Measurements from ENCODE around the gene PROM2.

The PROM2 gene

DNA sequence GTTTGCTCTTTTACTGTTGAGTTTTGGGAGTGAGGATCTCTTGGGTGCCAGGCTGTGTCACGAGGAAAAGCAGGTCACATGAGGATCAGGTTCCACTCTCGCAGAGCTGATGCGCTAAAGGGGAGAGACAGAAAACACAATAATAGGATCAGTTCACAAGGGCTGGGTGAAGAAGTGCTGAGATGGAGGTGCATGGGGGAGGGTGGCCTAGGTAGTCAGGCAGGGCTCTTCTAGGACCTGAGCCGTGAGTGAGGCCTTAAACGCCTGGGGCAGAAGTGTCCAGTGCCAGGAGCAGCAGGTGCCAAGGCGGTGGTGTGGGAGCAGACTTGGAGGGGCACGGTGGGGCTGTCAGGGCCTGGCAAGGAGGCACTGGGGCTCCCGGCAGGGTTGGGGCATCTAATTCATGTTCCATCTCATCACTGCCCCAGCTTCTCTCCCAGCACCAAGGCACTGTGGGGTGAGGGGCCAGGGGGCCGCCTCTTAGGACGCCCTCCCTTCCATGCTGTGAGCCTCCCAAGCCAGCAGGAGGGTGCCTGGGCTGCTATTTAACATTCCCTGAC lies 32.2 kb downstream of the PROM2 start:
- no peak for DNase-seq (ENCODE audit: low read depth in 2 of 2)

DNA sequence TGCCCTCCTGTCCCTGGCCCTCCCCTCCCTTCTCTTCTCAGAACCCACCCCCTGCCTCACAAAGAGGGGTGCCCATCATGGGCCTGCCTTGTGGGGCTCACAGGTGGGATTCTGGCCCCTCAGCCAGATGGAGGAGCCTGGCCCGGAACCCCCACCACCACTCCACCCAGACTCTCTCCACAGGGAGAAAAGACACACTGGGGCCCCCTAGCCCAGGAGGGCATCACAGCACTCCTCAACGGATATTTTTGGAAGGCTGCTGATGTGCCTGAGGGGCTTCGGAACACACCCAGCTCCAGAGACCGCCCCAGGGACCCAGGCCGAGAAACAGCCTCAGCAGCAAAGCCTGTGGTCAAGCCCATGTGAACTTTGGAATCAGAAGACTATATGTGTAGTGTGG lies 32.8 kb downstream of the PROM2 start:
- no peak for DNase-seq (ENCODE audit: low read depth in 2 of 2)

- DNase-seq (ENCODE audit: low read depth in 2 of 2) = no peak
These were observed 33.6 kb downstream of the PROM2 start for GRCh38 chr2:95307878-95308277.

DNA sequence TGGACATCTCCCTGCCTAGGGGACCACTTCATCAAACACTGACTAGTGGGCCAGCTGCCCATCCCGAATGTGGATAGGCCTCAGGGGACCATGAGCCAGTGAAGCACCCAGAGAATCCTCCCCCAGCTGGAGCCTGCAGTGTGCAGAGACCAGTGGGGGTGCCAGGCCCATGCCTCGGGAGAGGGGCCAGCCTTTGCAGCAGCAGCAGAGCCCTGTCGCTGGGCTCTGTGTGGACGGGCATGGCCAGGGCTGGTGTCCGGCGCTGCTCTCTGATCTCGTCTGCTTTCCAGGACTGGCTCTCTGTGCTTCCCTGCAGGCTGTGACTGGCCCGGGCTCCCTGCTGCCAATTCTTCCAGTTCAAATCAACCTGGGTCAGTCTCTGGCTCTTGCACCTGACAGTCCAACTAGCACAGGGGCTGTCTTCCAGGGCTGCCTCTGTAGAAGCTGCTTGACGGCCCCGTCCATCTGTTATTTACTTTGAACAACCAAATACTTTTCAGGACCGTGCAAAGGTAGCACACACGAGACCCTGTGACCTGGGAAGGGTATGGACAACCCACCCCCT lies 34.3 kb downstream of the PROM2 start:
- no peak for DNase-seq (ENCODE audit: low read depth in 2 of 2)

GRCh38 chr2:95309599-95309998 lies 35.4 kb downstream of the PROM2 start:
- DNase-seq (ENCODE audit: low read depth in 2 of 2) = no peak

GRCh38 chr2:95310216-95310615 lies 36.0 kb downstream of the PROM2 start:
- no peak for DNase-seq (ENCODE audit: low read depth in 2 of 2)

- DNase-seq (ENCODE audit: low read depth in 2 of 2) = no peak
These were observed 36.4 kb downstream of the PROM2 start for GRCh38 chr2:95310651-95311050.

DNA sequence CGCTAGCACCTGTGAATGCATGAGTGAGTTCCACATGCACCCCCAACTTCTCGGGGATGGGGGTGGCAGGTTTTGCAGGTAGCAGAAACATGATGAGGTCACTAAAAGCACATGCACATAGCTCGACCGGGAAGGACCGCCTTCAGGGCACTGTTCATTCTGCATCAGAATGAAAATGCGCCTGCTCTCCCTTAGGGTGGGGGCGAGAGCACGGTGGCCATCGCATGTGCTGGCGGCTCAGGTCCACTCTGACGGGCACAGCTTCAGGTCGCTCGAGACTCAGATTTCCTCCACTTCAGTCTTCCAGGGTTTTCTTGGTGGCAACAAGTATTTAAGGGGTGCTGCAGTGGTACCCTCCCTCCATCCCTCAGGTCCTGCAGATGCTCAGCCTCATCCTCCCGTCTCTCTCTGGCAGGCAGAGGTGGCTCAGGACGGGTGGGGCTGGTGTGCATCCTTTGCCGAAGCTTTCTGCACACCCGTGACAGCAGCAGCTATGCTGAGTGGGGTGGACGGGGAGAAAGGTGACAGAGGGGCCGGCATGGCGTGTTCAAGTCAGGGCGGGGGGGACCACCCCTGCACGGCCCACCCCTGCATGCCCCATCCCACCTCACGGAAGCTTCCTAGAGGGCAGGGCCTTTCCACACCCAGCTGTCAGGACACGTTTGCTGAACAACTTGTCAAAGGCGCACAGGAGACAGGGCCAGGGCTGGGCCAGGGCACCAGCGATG lies 37.7 kb downstream of the PROM2 start:
- no peak for DNase-seq (ENCODE audit: low read depth in 2 of 2)

- DNase-seq (ENCODE audit: low read depth in 2 of 2) = no peak
These were observed 38.4 kb downstream of the PROM2 start for GRCh38 chr2:95312543-95313201.

DNA sequence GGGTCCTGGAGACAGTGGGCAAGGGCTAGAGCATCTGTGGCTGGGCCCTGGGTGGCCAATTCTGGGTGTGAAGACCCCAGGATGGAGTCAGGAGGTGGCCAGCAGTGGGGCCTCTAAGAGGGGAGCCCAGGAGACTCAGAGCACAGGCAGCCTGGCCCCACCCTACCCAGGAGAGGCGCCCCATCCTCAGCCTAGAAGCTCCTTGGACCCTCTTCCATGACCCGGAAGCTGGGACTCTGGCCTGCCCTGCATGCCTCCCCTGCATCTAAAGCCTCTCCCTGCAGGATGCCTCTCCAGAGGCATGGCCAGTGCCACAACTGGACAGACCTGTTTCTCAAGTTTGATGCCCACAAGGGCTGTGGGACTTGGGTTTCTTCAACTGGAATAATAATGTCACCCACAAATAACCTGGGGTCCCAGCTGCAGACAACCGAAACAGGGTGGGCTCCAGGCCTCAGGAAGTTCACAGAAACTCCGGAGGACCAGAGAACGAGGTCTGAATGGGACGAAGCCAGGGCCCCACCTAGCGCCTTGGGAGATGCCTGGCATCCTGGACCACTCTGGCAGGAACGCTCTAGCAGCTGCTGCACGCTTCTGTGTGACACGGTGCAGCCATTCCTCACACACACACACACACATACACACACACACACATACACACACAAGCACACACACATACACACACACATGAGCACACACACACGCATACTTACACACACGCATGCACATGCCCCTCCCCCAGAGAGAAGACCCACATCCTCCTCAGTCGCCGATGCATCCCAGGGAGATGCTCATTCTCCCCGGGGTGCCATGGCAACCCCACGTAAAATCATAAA lies 39.3 kb downstream of the PROM2 start:
- no peak for DNase-seq (ENCODE audit: low read depth in 2 of 2)

DNA sequence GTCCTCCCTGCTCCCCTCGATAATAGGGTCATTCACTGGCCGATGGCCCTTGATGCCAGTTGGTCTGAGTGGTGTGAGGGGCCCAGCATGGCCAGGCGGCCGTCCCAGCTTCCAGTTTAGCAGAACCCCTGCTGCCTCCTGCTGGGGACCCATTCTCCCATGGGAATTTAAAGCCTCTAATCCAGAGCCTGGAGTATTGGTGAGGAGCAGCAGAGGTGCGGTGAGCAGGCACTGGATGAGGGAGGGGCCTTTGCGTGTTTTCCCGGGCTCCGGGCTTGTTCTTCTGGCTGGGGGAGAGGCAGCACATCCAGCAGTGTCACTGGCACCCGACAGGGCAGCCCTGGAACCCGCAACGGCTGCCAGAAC lies 40.3 kb downstream of the PROM2 start:
- no peak for DNase-seq (ENCODE audit: low read depth in 2 of 2)

DNA sequence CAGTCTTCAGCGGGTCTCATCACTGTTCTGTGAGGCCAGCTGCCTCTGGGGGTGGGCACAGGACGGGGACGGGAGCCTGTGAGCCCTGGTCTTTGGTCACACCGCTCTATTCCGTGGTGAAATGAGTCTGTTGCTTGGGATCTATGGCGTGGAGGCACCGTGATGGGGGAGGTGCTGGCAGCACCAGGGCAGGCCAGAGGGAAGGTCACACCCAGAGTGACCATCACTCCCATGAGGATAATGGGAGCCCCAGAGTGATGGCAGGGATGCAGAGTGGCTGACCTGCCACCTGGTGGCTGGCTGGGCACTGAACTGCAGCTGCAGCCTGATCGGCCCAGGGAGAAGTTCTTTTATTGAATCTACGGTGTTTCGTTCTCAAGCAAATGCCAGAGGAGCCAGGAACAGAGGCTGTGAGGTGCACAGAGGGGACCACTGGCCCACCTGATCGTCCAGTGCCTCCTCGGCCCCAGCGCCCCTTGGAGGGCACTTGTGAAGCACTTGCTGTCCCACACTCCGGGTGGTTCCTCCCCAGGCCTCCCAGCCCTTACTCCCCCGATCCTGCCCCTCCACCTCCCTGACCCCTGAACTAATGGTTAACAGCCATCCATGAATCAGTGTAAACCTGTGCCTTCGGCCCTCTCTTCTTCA lies 40.8 kb downstream of the PROM2 start:
- no peak for DNase-seq (ENCODE audit: low read depth in 2 of 2)

DNA sequence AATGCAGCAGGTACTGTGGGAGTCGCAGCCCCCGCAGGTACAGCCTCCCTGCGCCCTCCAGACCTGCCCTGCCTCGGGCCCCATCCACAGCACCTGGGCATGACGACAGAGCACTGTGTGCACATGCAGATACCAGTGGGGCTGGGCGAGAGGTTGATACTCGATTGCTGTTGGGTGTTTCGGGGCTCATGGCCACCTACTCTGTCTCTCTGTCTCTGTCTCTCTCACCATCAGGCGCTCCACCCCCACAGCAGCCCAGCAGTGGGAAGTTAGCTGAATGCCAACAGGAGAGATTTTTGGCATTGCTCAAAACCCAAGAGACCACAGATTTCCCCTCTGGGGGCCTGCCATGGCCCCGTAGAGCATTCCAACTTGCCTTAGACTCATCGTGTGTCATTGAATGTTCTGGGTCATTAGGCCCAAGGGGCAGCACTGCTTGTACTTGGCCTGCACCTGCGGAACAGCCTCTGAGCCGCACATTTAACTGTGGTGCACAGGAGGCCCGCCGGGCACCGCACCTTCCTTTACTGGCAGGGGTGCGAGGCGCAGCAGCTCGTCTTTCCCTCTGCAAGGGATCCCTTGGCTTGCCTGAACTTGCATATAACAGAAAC lies 41.7 kb downstream of the PROM2 start:
- DNase-seq (ENCODE audit: low read depth in 2 of 2) = no peak

- no peak for DNase-seq (ENCODE audit: low read depth in 2 of 2)
These were observed 42.3 kb downstream of the PROM2 start for GRCh38 chr2:95316466-95317122.

DNA sequence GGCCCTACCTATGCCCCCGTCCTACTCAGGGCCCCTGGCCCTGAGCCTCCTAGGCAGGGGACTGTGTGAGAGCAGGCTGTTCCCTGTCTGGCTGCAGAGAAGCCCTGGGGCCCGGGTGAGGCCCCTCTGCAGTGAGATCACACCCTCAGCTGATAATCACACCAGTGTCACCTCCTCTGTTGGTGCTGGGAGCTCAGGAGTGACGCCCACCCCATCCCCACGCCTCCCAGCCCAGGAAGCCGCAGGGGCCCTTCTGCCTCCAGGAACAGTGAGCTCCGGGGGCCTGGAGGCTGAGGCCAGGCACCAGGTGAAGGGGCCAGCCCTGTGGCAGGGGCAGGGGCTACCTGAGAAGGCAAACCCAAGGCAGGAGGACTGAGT lies 42.9 kb downstream of the PROM2 start:
- DNase-seq (ENCODE audit: low read depth in 2 of 2) = no peak

DNA sequence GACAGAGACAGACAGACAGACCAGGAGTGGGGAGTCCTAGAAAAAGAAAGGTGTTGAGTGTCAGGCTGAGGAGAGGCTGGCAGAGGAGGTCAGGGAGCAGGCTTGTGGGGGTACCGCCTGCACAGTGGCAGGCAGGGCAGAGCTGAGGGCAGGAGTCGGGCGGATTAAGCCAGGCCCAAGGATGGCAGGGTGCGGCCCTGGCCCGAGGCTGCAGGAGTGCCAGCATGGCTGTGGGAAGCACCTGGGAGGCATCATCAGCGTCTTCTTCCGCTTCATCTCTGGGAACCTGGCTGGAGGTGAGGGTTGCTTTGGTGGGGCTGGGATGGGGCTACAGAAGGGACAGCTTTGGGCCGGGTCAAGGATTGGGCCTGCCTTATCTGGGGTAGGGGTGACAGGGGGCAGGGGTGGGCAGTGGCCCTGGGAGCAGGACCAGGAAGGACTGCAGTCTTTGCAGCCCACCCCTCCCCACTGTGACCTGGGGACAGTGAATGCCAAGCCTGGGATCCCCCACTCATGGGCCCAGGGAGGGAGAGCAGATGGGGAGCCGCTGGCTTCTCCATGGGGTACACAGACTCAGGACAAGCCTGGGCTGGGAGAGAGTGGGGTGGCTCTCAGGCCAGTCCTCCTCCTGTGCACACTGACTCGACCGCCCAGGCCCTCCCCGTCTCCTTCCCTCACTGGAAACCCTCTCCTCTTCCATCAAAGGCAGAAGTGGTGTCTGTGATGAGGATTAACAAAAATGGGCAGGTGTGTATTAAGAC lies 43.6 kb downstream of the PROM2 start:
- no peak for DNase-seq (ENCODE audit: low read depth in 2 of 2)

DNA sequence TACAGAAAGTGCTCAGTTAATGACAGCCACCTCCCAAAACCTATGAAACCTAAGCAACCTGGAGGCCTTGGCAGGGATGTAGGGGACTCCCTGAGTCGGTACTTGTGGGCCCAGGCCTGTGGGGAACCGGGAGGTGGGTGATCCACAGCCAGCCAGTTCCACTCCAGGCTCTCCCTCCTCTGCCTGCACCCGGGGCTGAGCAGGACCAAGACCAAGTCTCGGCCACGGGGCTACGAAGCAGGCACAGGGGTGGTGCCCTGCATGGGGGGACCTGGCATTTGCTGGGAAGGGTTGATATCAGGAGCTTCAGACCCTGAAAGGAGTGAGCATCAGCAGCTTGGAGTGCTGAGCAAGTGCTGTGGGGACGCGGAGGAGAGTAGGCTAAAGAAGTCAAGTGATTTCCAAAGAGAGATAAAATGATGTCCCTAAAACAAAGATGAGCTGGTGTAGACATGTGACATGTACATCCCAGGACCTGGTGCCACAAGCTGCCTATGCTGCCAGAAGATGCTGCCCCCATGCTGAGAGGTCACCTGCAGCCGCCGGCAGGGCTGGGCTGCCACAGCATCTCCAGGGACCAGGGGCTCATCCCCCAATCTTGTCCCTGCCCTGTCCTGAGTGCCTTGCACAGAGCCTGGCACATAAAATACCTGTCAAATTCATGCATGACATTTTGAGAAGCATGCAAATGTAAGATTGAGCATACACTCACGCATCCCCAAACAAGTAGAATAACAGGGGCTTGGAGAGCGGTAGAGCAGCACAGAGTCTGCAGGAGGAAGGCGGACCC lies 44.4 kb downstream of the PROM2 start:
- DNase-seq (ENCODE audit: low read depth in 2 of 2) = no peak

DNA sequence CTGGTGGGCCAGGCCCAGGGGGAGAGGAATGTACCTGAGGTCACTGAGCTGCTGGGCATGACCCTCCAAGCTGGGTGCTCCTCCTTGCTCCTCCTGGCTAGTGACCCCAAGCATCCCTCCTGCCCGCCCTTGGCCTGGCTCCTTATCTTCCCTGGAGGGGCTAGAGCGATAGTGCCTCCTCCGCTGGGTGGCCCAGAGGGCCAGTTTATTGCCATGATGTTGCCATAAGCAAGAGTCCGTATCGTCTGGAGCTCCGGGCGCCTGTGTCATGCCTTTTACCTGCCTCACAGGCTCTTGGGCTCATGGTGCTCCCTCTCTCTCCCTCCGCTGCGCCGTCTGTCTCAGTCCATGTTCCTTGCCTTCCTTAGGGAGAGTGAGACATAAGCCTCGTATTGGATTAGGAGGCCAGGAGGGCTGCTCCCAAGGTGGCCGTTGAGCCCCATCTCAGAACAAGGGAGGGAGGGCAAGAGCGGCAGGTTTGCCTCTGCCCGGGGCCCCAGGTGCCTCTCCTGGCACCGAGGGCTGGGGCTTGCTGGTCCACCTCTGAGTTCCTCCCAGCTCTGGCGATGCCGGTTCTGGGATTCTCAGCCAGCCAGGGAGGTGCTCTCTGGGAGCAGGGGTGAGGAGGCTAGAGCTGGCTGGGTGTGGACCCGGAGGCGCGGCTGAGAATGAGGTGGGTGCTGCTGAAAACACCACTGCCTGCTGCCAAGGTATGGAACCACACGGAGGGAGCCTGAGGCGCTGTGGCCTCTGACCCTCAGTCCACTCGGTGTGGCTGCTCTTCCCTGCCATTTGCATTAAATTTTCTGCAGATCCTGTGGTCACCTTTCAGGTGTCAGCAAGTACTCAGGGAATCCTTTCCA lies 45.5 kb downstream of the PROM2 start:
- no peak for DNase-seq (ENCODE audit: low read depth in 2 of 2)

Data from stimulated activated CD8-positive, alpha-beta memory T cell treated with anti-CD3 and anti-CD28 coated beads, Interleukin-7, amount 100 ng/mL, for 1 hour (primary cell).